HK-2 (cell line): Measurements from ENCODE around the gene ENO2.
A peak's percentile ranks its signal among the peaks of the same experiment; 100 is the strongest.

Source experiments
- DNase-seq: peaks from one replicate; pipeline ENCODE4 v3.0.0-alpha.2; 2018; ENCODE audit not compliant: unreplicated experiment

Gene ENO2

GRCh38 chr12:6932766-6933165 is 18.4 kb downstream of the ENO2 start:
- no peak for DNase-seq

DNA sequence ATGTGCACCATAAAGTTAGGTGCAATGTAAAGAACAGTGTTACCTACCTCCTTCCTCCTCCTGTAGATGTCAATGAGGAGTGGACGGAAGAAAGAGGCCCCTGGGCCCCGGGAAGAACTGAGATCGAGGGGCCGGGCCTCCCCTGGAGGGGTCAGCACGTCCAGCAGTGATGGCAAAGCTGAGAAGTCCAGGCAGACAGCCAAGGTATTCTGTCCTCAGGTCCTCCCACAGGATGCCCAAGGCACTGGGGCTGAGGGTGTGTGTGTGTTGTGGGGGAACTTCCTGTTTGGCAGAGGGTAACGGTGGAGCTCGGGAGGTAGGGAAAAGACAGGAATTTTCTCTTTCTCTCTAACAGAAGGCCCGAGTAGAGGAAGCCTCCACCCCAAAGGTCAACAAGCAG is 19.7 kb downstream of the ENO2 start:
- DNase-seq: no peak

GRCh38 chr12:6935371-6936193 is 21.2 kb downstream of the ENO2 start:
- DNase-seq: no peak

GRCh38 chr12:6936194-6936635 is 21.8 kb downstream of the ENO2 start:
- no peak for DNase-seq

DNA sequence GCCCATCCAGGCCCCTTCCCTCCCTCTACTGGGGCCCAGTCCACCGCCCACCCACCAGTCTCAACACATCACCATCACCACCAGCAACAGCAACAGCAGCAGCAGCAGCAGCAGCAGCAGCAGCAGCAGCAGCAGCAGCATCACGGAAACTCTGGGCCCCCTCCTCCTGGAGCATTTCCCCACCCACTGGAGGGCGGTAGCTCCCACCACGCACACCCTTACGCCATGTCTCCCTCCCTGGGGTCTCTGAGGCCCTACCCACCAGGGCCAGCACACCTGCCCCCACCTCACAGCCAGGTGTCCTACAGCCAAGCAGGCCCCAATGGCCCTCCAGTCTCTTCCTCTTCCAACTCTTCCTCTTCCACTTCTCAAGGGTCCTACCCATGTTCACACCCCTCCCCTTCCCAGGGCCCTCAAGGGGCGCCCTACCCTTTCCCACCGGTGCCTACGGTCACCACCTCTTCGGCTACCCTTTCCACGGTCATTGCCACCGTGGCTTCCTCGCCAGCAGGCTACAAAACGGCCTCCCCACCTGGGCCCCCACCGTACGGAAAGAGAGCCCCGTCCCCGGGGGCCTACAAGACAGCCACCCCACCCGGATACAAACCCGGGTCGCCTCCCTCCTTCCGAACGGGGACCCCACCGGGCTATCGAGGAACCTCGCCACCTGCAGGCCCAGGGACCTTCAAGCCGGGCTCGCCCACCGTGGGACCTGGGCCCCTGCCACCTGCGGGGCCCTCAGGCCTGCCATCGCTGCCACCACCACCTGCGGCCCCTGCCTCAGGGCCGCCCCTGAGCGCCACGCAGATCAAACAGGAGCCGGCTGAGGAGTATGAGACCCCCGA is 22.5 kb downstream of the ENO2 start:
- no peak for DNase-seq

GRCh38 chr12:6937481-6938352 is 23.3 kb downstream of the ENO2 start:
- peak; percentile 44 for DNase-seq

GRCh38 chr12:6938353-6939190 is 24.2 kb downstream of the ENO2 start:
- no peak for DNase-seq

DNA sequence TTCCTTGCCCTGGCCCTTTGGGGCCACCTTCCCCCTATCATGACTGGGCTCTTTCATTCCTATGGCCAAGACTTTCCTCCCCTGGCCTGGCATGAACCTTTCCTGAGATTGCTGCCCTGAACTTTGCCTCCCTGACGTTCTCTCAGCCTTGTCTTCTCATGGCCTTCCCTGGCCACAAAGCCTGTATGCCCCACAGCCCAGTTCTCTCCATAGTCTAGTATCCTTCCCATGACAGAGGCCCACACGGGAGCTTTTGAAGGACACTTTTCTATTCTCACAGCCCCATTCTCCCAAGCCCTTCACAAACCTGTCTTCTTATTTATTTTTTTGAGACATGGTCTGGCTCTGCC is 24.8 kb downstream of the ENO2 start:
- DNase-seq: no peak

GRCh38 chr12:6941267-6941666 is 26.9 kb downstream of the ENO2 start:
- DNase-seq: no peak

DNA sequence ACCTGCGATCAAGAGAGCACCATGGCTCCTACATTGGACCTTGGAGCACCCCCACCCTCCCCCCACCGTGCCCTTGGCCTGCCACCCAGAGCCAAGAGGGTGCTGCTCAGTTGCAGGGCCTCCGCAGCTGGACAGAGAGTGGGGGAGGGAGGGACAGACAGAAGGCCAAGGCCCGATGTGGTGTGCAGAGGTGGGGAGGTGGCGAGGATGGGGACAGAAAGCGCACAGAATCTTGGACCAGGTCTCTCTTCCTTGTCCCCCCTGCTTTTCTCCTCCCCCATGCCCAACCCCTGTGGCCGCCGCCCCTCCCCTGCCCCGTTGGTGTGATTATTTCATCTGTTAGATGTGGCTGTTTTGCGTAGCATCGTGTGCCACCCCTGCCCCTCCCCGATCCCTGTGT is 27.4 kb downstream of the ENO2 start:
- DNase-seq: no peak

GRCh38 chr12:6942331-6942665 is 27.9 kb downstream of the ENO2 start:
- peak; percentile 77 for DNase-seq

- DNase-seq: peak; percentile 75
Measured at GRCh38 chr12:6943389-6943721, 29.0 kb downstream of the ENO2 start.

DNA sequence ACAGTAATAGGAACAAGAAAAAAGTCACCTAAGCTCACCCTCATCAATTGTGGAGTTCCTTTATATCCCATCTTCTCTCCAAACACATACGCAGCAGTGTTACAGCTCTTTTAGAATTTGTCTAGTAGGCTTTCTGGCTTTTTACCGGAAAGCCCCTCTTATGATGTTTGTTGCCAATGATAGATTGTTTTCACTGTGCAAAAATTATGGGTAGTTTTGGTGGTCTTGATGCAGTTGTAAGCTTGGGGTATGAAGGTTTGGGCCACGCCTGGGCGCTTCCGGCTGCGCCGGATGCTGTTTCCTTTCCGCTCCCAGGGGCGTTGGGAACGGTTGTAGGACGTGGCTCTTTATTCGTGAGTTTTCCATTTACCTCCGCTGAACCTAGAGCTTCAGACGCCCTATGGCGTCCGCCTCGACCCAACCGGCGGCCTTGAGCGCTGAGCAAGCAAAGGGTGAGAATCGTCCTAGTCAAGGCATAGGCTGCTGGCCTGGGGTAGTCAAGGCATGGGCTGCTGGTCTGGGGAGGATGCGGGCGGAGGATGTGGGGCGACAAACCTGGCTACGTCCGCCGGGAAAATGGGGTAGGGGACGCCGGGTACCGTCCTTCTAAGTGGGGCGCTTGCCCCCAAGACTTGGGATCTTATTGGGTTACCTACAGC is 29.5 kb downstream of the ENO2 start, which contains the start of the genes C12orf57 and RNU7-1:
Gene C12orf57, plus strand, starts transcription at position 301 of the 659 bp plus-strand sequence. Its CDS starts 100 bp downstream, at position 401.
Gene RNU7-1, plus strand, starts transcription at position 95 of the 659 bp plus-strand sequence.
- DNase-seq: peak; percentile 90

- peak; percentile 92 for DNase-seq
Measured at GRCh38 chr12:6944381-6945186, 30.2 kb downstream of the ENO2 start.

DNA sequence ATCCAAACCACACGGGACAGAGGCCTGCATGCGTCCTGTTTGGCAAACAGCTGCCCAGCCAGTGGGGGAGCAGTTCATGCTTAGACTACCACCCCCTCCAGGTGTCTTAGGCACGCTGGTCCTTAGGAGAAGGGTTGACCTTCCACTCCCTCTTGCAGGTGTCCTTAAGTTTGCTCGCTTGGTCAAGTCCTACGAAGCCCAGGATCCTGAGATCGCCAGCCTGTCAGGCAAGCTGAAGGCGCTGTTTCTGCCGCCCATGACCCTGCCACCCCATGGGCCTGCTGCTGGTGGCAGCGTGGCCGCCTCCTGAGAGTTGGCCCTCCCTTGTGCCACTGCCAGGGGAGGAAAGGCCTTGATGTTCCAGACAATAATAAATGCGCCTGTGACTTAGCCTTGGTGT is 31.2 kb downstream of the ENO2 start:
- no peak for DNase-seq

DNA sequence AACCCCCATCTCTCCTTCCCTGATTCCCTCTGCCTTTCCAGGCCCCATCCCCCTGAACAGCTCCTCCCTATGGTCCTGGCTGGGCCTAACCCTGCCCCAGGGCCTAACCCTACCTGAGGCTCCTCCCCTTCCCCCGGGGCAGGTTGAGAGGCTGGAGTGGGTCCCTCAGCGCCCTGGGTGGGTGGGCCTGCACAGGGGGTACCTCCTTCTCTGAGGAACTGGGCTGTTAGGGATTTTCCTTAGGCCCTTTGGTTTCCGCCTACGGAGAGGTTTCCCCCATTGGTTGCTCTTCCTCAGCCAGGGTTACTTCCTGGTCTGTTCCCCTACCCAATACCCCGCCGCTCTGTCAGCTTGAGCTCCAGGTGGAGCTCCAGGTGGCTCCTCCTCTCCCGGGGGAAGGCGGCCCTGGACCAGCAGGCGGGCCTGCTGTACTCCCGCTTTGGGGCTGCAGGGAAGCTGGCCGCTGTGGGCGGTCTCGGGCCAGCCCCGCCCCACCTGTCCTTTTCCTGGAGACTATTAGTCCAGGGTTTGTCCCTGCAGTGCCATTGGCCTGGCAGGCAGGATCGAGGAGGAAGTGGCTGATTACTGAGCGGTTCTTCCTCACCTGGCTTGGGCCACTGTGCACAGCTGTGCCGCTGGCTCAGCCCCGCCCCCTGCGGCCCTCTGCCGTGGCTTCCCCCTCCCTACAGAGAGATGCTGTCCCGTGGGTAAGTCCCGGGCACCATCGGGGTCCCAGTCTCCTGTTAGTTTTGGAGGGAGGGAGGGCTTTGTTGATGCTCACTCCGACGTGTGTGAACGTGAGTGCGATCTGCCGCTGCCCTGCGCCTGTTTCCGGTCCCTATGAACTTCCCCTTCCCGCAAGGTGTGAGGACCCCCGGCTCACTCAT is 31.9 kb downstream of the ENO2 start:
- peak; percentile 97 for DNase-seq

GRCh38 chr12:6946920-6947374 is 32.6 kb downstream of the ENO2 start:
- DNase-seq: no peak

- no peak for DNase-seq
Measured at GRCh38 chr12:6947615-6948014, 33.2 kb downstream of the ENO2 start.
